Erythroblast (primary cell): ENCODE results near the gene WWC1.

Experiments
- GATA1 ChIP-seq: IDR thresholded peaks from 2 replicates; pipeline ENCODE4 v1.6.1; 2011; ENCODE audit warnings: low read depth, mild to moderate bottlenecking, control low read depth, low read length, moderate library complexity
- POLR2A ChIP-seq: IDR thresholded peaks from 2 replicates; pipeline ENCODE4 v1.6.1; 2011; ENCODE audit warnings: mild to moderate bottlenecking, low read length

DNA sequence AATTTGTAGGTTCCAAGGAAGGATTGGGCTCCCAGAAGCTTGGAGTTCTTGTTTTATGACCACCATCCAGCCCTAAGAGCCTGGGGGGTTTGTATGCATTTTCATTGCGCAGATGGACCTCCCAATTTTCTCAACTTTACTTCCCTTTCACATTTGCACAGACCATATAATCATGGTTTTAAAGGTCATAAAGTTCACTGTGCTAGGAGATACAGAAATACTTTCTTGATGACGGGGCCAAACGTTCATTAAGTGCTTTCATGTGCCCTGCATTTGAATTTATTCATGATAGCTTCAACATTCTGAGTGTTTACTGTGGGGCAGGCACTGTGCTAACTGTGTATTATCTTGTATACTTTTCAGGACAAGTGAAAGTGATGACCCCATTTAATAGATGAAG lies 51.5 kb downstream of the WWC1 start:
- TF ChIP-seq POLR2A (no peak), GATA1 (no peak)
